Sigmoid colon (tissue), 7 donors: ENCODE measurements around the gene ESYT3. TPM values are rescaled to one million over a fixed set of nuclear protein-coding genes. Genes with fewer than 3 reads are reported as not detected.
A peak's percentile ranks its signal among the peaks of the same experiment; 100 is the strongest.
"Not testable (repeated sequence)": the region's sequence is repeated elsewhere in the genome, so short reads cannot be mapped to it uniquely, and the experiment has no call there.

Experiments
- DNase-seq: peaks from one replicate; pipeline ENCODE4 v3.0.0-alpha.2; 2019
- H3K27ac ChIP-seq, 4 donors: fragments of 200-600 bp; sonication (generic); one replicate each; pipeline ENCODE4 v1.5.1; 2016 to 2019; ENCODE audit warnings: mild to moderate bottlenecking in 1 of 4
- H3K27me3 ChIP-seq, 3 donors: fragments of 200-600 bp; sonication (generic); one replicate each; pipeline ENCODE4 v1.5.1; 2019; ENCODE audit warnings: mild to moderate bottlenecking in 1 of 3
- H3K36me3 ChIP-seq, 4 donors: fragments of 200-600 bp; sonication (generic); one replicate each; pipeline ENCODE4 v1.5.1; 2016 to 2019
- H3K4me1 ChIP-seq, 4 donors: fragments of 200-600 bp; sonication (generic); one replicate each; pipeline ENCODE4 v1.5.1; 2017 to 2019
- H3K4me3 ChIP-seq, 4 donors: fragments of 200-600 bp; sonication (generic); one replicate each; pipeline ENCODE4 v1.5.1; 2017 to 2019; ENCODE audit warnings: mild to moderate bottlenecking in 2 of 4, moderate library complexity in 1 of 4
- H3K9me3 ChIP-seq, 4 donors: fragments of 200-600 bp in 3 of 4; sonication (generic) in 3 of 4; one replicate each; pipeline versions ENCODE4 v1.5.1 to v1.6.1; 2013 to 2019
- CTCF ChIP-seq, 4 experiments: fragments of 450-650 bp in 3 of 4; fragments of 200-600 bp in 1 of 4; IDR thresholded peaks; one replicate each; pipeline ENCODE4 v1.5.1; 2016 to 2019; ENCODE audit warnings: antibody characterized with exemption in 4 of 4, mild to moderate bottlenecking in 3 of 4, moderate library complexity in 2 of 4
- EP300 ChIP-seq, 4 donors: sonication (generic); formaldehyde crosslinking; IDR thresholded peaks; one replicate each; pipeline ENCODE4 v1.6.1; 2017; ENCODE audit warnings: antibody characterized with exemption in 4 of 4
- POLR2A ChIP-seq, 2 donors: fragments of 450-650 bp; IDR thresholded peaks; one replicate each; pipeline ENCODE4 v1.6.1; 2016; ENCODE audit warnings: antibody characterized with exemption in 2 of 2, mild to moderate bottlenecking in 2 of 2, moderate library complexity in 2 of 2
- POLR2AphosphoS5 ChIP-seq, 4 donors: sonication (generic); formaldehyde crosslinking; IDR thresholded peaks; one replicate each; pipeline ENCODE4 v1.6.1; 2017; ENCODE audit warnings: antibody characterized with exemption in 4 of 4
- WGBS, 2 donors: extraction: QIAGEN DNeasy Blood & Tissue Kit; methylation state at CpG; one replicate each; pipeline ENCODE4 v1.1.7; 2013; 5-methylcytosine and 5-hydroxymethylcytosine counted together
- intact Hi-C: fragments of 100-400 bp; cut with DNase I; formaldehyde crosslinking; loops from one replicate; pipeline ENCODE4 v1.15.1; 2023
- polyA plus RNA-seq, 3 donors: library from polyadenylated mRNA; stranded (reverse); fragments of 200-250 nt; gene quantifications; one replicate each; pipeline ENCODE4 v1.2.3, GENCODE V29; 2013
- total RNA-seq, 4 donors: library from RNA; depleted of rRNA; stranded (reverse); fragments of >200 nt; gene quantifications; one replicate each; pipeline ENCODE4 v1.1.0, GENCODE V29; 2016
- donor health status: healthy with polysubstance abuse.
- donor health status: Bipolar disorder and iron deficiency.
- donor health status: healthy.

Gene ESYT3
- total and polyA plus RNA-seq, 7 donors: 0.23 to 19.4 (median 15.1) TPM

- Histone ChIP-seq H3K36me3 (peaks cover 0 to 3% (median 0%) of the 10 kb centered on the region in 4 donors), H3K9me3 (no peaks in the 10 kb centered on the region), H3K27me3 (no peaks in the 10 kb centered on the region), H3K27ac (peak overlapping the region in 3 of 4 donors; percentile 3 to 47 (median 9)), H3K4me3 (no peak overlapping the region), H3K4me1 (peaks cover 0 to 18% (median 12%) of the 10 kb centered on the region in 4 donors)
- no peak for DNase-seq
- intact Hi-C loops: loop anchor here (1.0 kb wide), 2 partner anchors 25 to 77 kb away; no protein-coding TSS in a partner anchor
- TF ChIP-seq POLR2AphosphoS5 (IDR thresholded peaks at IDR 0.05) (peak in 1 of 4 donors; percentile 44), EP300 (IDR thresholded peaks at IDR 0.05) (no peak)
- 91 to 97% methylated on average over 3 of the region's 3 CpGs for WGBS, 2 donors
Observed at GRCh38 chr3:138493804-138494606, 59.6 kb downstream of the ESYT3 start.

DNA sequence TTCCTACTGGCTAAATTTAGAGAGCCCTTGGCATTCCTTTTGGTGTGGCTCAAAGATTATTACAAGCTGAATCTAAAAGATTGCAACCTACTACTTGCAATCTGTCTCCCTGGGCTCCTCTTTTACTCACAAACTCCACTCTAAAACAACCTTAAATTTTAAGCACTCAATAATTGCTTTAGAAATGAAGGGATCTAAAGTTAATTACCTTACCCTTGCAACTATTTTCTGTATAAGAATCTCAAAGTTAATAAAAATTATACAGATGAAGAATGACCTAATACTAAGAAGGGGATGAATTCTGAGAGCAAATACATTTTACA is 60.2 kb downstream of the ESYT3 start:
- Histone ChIP-seq H3K9me3 (no peaks in the 10 kb centered on the region), H3K36me3 (peaks cover 0 to 8% (median 0%) of the 10 kb centered on the region in 4 donors), H3K4me1 (peaks cover 0 to 18% (median 12%) of the 10 kb centered on the region in 4 donors), H3K27me3 (no peaks in the 10 kb centered on the region), H3K4me3 (no peak overlapping the region), H3K27ac (peak overlapping the region in 2 of 4 donors; percentile 9 to 47)
- TF ChIP-seq POLR2AphosphoS5 (IDR thresholded peaks at IDR 0.05) (no peak), CTCF (IDR thresholded peaks at IDR 0.05) (no peak), POLR2A (IDR thresholded peaks at IDR 0.05) (no peak), EP300 (IDR thresholded peaks at IDR 0.05) (no peak)
- no peak for DNase-seq
- intact Hi-C loops: loop anchor here (1.0 kb wide), 2 partner anchors 25 to 77 kb away; no protein-coding TSS in a partner anchor

DNA sequence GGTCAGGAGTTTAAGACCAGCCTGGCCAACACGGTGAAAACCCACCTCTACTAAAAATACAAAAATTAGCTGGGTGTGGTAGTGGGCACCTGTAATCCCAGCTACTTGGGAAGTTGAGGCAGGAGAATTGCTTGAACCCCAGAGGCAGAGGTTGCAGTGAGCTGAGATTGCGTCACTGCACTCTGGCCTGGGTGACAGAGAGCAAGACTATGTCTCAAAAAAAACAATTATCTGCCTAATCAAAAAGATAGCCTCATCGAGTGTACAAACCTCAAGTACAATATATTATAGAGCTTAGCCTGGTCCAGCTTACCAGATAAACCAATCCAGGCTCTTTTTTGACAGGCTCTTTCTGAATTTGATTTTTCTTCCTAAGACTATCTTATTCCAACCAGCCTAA is 61.2 kb downstream of the ESYT3 start:
- WGBS, 2 donors: 90 to 93% methylated on average over 3 of the region's 3 CpGs
- H3K27me3 ChIP-seq, H3K9me3 ChIP-seq, H3K4me3 ChIP-seq, intact Hi-C loops, DNase-seq: not testable (repeated sequence)
- Histone ChIP-seq H3K4me1 (peaks cover 0 to 18% (median 12%) of the 10 kb centered on the region in 4 donors), H3K36me3 (peaks cover 0 to 15% (median 0%) of the 10 kb centered on the region in 4 donors), H3K27ac (peak overlapping the region in 1 of 4 donors; percentile 47)

GRCh38 chr3:138496436-138496835 is 62.0 kb downstream of the ESYT3 start:
- Histone ChIP-seq H3K4me1 (peaks cover 0 to 18% (median 12%) of the 10 kb centered on the region in 4 donors), H3K4me3 (no peak overlapping the region), H3K9me3 (no peaks in the 10 kb centered on the region), H3K36me3 (peaks cover 0 to 15% (median 0%) of the 10 kb centered on the region in 4 donors), H3K27ac (no peak overlapping the region), H3K27me3 (no peaks in the 10 kb centered on the region)
- intact Hi-C loops: no loop called here
- no peak for TF ChIP-seq POLR2AphosphoS5 (IDR thresholded peaks at IDR 0.05)
- TF ChIP-seq POLR2A (IDR thresholded peaks at IDR 0.05): no peak
- no peak for TF ChIP-seq EP300 (IDR thresholded peaks at IDR 0.05)
- no peak for TF ChIP-seq CTCF (IDR thresholded peaks at IDR 0.05)
- 57 to 86% methylated on average over 2 of the region's 2 CpGs for WGBS, 2 donors
- no peak for DNase-seq

DNA sequence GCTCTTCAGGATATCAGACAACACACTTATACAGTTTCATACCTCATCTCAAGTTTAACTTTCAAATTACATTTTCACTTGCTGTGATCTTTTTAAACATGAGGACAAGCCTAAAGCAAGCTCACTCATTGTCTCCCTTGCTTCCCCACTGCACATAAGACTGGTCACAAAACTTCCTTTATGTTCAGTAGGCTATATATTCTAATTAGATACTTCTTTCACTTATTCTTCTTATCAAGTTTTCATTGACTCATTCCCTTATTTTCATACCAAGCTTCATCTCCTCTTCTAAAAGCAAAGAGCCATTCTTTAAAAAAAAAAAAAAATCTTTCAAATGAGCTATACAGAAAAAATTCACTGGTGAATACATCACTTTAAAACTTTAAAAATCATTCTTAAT is 62.6 kb downstream of the ESYT3 start:
- peaks cover 0 to 15% (median 0%) of the 10 kb centered on the region in 4 donors for H3K36me3 ChIP-seq
- TF ChIP-seq CTCF (IDR thresholded peaks at IDR 0.05) (no peak), EP300 (IDR thresholded peaks at IDR 0.05) (no peak), POLR2AphosphoS5 (IDR thresholded peaks at IDR 0.05) (no peak), POLR2A (IDR thresholded peaks at IDR 0.05) (no peak)
- peaks cover 0 to 18% (median 12%) of the 10 kb centered on the region in 4 donors for H3K4me1 ChIP-seq
- no peak overlapping the region for H3K4me3 ChIP-seq
- no peaks in the 10 kb centered on the region for H3K9me3 ChIP-seq
- intact Hi-C loops: no loop called here
- H3K27me3 ChIP-seq: no peaks in the 10 kb centered on the region
- H3K27ac ChIP-seq: no peak overlapping the region
- no peak for DNase-seq
